AML-193 (cell line): ENCODE measurements around the gene CAMKK1.
"Not testable (repeated sequence)": the region's sequence is repeated elsewhere in the genome, so short reads cannot be mapped to it uniquely, and the experiment has no call there.

ENCODE experiments used
- DNase-seq, 2 experiments: peaks; one replicate each; lab custom pipeline; 2025; lab: John Stamatoyannopoulos, UW

Gene CAMKK1

GRCh38 chr17:3846437-3847164 lies 46.3 kb downstream of the CAMKK1 start:
- no peak for DNase-seq

- DNase-seq = peak; percentile 52 to 57
These were observed 47.0 kb downstream of the CAMKK1 start, which contains the start of gene NCBP3 for GRCh38 chr17:3845621-3846436. Gene NCBP3, minus strand, starts transcription at chr17:3846246. Its CDS starts 23 bp downstream, at chr17:3846223.

- DNase-seq = no peak
These were observed 47.6 kb downstream of the CAMKK1 start for GRCh38 chr17:3845291-3845620.

- not testable (repeated sequence) for DNase-seq
These were observed 48.3 kb downstream of the CAMKK1 start for GRCh38 chr17:3844556-3844955.

GRCh38 chr17:3843935-3844516 lies 48.8 kb downstream of the CAMKK1 start:
- DNase-seq = peak; percentile 1 to 15

- DNase-seq = no peak
These were observed 54.6 kb downstream of the CAMKK1 start for GRCh38 chr17:3838206-3838605.

GRCh38 chr17:3836551-3836950 lies 56.3 kb downstream of the CAMKK1 start:
- no peak for DNase-seq

GRCh38 chr17:3835410-3836229 lies 57.2 kb downstream of the CAMKK1 start:
- DNase-seq = no peak

GRCh38 chr17:3834811-3835210 lies 58.0 kb downstream of the CAMKK1 start:
- DNase-seq = no peak

- no peak for DNase-seq
These were observed 64.0 kb downstream of the CAMKK1 start for GRCh38 chr17:3828852-3829232.

GRCh38 chr17:3828151-3828851 lies 64.6 kb downstream of the CAMKK1 start:
- no peak for DNase-seq

GRCh38 chr17:3827124-3827773 lies 65.6 kb downstream of the CAMKK1 start:
- peak in 1 of 2 experiments; percentile 7 for DNase-seq

- no peak for DNase-seq
These were observed 66.7 kb downstream of the CAMKK1 start for GRCh38 chr17:3826191-3826590.

GRCh38 chr17:3821101-3821500 lies 71.8 kb downstream of the CAMKK1 start:
- no peak for DNase-seq

GRCh38 chr17:3818786-3819185 lies 74.1 kb downstream of the CAMKK1 start:
- DNase-seq = no peak

GRCh38 chr17:3817851-3818605 lies 74.8 kb downstream of the CAMKK1 start:
- no peak for DNase-seq

- DNase-seq = no peak
These were observed 76.9 kb downstream of the CAMKK1 start for GRCh38 chr17:3815925-3816324.

GRCh38 chr17:3815122-3815521 lies 77.7 kb downstream of the CAMKK1 start:
- DNase-seq = no peak

- no peak for DNase-seq
These were observed 78.5 kb downstream of the CAMKK1 start for GRCh38 chr17:3814361-3814760.

- no peak for DNase-seq
These were observed 79.7 kb downstream of the CAMKK1 start for GRCh38 chr17:3813171-3813570.
